Aorta (tissue), 5 donors: ENCODE measurements around the gene APBB3. TPM values are rescaled to one million over a fixed set of nuclear protein-coding genes. Genes with fewer than 3 reads are reported as not detected.
A peak's percentile ranks its signal among the peaks of the same experiment; 100 is the strongest.

Experiments used
- ATAC-seq: fragments of 200-7000 bp; cut with Tn5 transposase; one replicate; pipeline ENCODE4 v1.9.1; 2022; ENCODE audit warnings: moderate library complexity; ENCODE audit not compliant: low FRiP score
- DNase-seq, 2 donors: peaks; one replicate each; pipeline ENCODE4 v3.0.0-alpha.2; 2020
- H3K27ac ChIP-seq, 2 donors: one replicate each; pipeline ENCODE4 v1.5.1; 2013; ENCODE audit warnings: low read length in 2 of 2, mild to moderate bottlenecking in 2 of 2, moderate library complexity in 2 of 2, control low read depth in 1 of 2, inconsistent platforms in 1 of 2, low read depth in 1 of 2
- H3K27me3 ChIP-seq, 2 donors: one replicate each; pipeline ENCODE4 v1.6.1; 2013; ENCODE audit warnings: control low read depth in 1 of 2, low read length in 1 of 2, mild to moderate bottlenecking in 1 of 2, moderate library complexity in 1 of 2; ENCODE audit not compliant: insufficient read depth in 2 of 2, control insufficient read depth in 1 of 2
- H3K36me3 ChIP-seq, 2 donors: one replicate each; pipeline ENCODE4 v1.6.1; 2013; ENCODE audit warnings: control low read depth in 1 of 2, low read length in 1 of 2, mild to moderate bottlenecking in 1 of 2; ENCODE audit not compliant: insufficient read depth in 2 of 2, control insufficient read depth in 1 of 2
- H3K4me1 ChIP-seq, 2 donors: one replicate each; pipeline ENCODE4 v1.6.1; 2013; ENCODE audit warnings: low read length in 2 of 2, control low read depth in 1 of 2, mild to moderate bottlenecking in 1 of 2, moderate library complexity in 1 of 2; ENCODE audit not compliant: insufficient read depth in 2 of 2, control insufficient read depth in 1 of 2
- H3K4me3 ChIP-seq, 2 donors: one replicate each; pipeline ENCODE4 v1.5.1; 2013; ENCODE audit warnings: low read length in 2 of 2, control low read depth in 1 of 2, mild to moderate bottlenecking in 1 of 2
- H3K9me3 ChIP-seq: one replicate; pipeline ENCODE4 v1.6.1; 2013; ENCODE audit warnings: mild to moderate bottlenecking, low read length; ENCODE audit not compliant: control insufficient read depth
- WGBS, 2 donors: extraction: QIAGEN DNeasy Blood & Tissue Kit; methylation state at CpG; one replicate each; pipeline ENCODE4 v1.1.7; 2013; 5-methylcytosine and 5-hydroxymethylcytosine counted together
- intact Hi-C, 2 donors: fragments of 100-400 bp; cut with DNase I; formaldehyde crosslinking; loops; one replicate each; pipeline versions ENCODE4 v1.14.2 to v1.15.0; 2022
- polyA plus RNA-seq, 2 donors: library from polyadenylated mRNA; stranded (reverse); fragments of 200-250 nt; gene quantifications; one replicate each; pipeline ENCODE4 v1.2.3, GENCODE V29; 2013
- total RNA-seq, 2 donors: library from RNA; stranded (reverse); fragmentation: NEBNext Ultra II Directional; extraction: Animal tissue kit (Norgen Biotek cat#: 25700); gene quantifications; one replicate each; pipeline ENCODE4 v1.2.1, GENCODE V29; 2021
- donor health status: healthy with polysubstance abuse.
- donor health status: Bipolar disorder and iron deficiency.
- donor health status: DM: no; HTN: no; CAD: no.
- donor health status: DM: no; HTN: no; CAD: no.
- donor health status: DM: yes; HTN: yes; CAD: no.

Gene APBB3
- total and polyA plus RNA-seq, 4 donors, result 10.9 to 66.9 (median 40.6) TPM

- no peaks in the 10 kb centered on the region for H3K9me3 ChIP-seq
- intact Hi-C loops, result loop anchor here in 1 of 2 donors (1.0 to 5.0 kb wide), 3 partner anchors 14 to 145 kb away; partner anchors contain the start of genes ANKHD1 and TMCO6
These were observed 16.7 kb downstream of the APBB3 start, which contains the start of gene EIF4EBP3 for GRCh38 chr5:140547508-140548299. TSS of gene EIF4EBP3 (plus strand) at chr5:140547662. CDS start at chr5:140547738, 76 bp downstream.

GRCh38 chr5:140546851-140547507 is 17.4 kb downstream of the APBB3 start:
- DNase-seq, result no peak
- no peak for ATAC-seq
- H3K36me3 ChIP-seq, result peaks cover 0 to 8% of the 10 kb centered on the region in 2 donors

More at GRCh38 chr5:140547508-140548299, 16.7 kb downstream of the APBB3 start, which contains the start of gene EIF4EBP3:
- ATAC-seq (peak; percentile 98), DNase-seq (peak; percentile 99)
- H3K27ac ChIP-seq, result peak within 1 kb of the TSS; percentile 65 to 83
- H3K36me3 ChIP-seq, result peaks cover 0 to 7% of the 10 kb centered on the region in 2 donors
- H3K4me1 ChIP-seq, result peaks cover 0 to 4% of the 10 kb centered on the region in 2 donors
- WGBS, 2 donors, result 0 to 1% methylated on average over 51 to 52 of the region's 52 CpGs
- no peaks in the 10 kb centered on the region for H3K27me3 ChIP-seq
- peak within 1 kb of the TSS; percentile 14 to 27 for H3K4me3 ChIP-seq

GRCh38 chr5:140545606-140546005 is 18.8 kb downstream of the APBB3 start:
- intact Hi-C loops, result loop anchor here in 1 of 2 donors (5.0 kb wide), 2 partner anchors 92 to 143 kb away; partner anchors contain the start of genes ANKHD1 and TMCO6
- DNase-seq (no peak), ATAC-seq (no peak)
- Histone ChIP-seq H3K4me3 (no peak overlapping the region), H3K36me3 (peaks cover 0 to 9% of the 10 kb centered on the region in 2 donors), H3K4me1 (peaks cover 0 to 4% of the 10 kb centered on the region in 2 donors), H3K27me3 (no peaks in the 10 kb centered on the region), H3K27ac (no peak overlapping the region), H3K9me3 (no peaks in the 10 kb centered on the region)
- 96% methylated on average over 10 of the region's 10 CpGs for WGBS, 2 donors

More at GRCh38 chr5:140546851-140547507, 17.4 kb downstream of the APBB3 start:
- 36 to 39% methylated on average over 13 of the region's 13 CpGs for WGBS, 2 donors
- Histone ChIP-seq H3K9me3 (no peaks in the 10 kb centered on the region), H3K27ac (peak overlapping the region in 1 of 2 donors; percentile 64), H3K4me3 (no peak overlapping the region), H3K27me3 (no peaks in the 10 kb centered on the region), H3K4me1 (peaks cover 0 to 4% of the 10 kb centered on the region in 2 donors)
- intact Hi-C loops, result loop anchor here in 1 of 2 donors (1.0 to 5.0 kb wide), 3 partner anchors 14 to 145 kb away; partner anchors contain the start of genes ANKHD1 and TMCO6

- DNase-seq (no peak), ATAC-seq (no peak)
- intact Hi-C loops, result loop anchor here in 1 of 2 donors (5.0 kb wide), 2 partner anchors 92 to 143 kb away; partner anchors contain the start of genes ANKHD1 and TMCO6
- H3K9me3 ChIP-seq, result no peaks in the 10 kb centered on the region
- H3K36me3 ChIP-seq, result peaks cover 0 to 6% of the 10 kb centered on the region in 2 donors
- no peak overlapping the region for H3K27ac ChIP-seq
- 91 to 95% methylated on average over 7 of the region's 7 CpGs for WGBS, 2 donors
- H3K4me1 ChIP-seq, result peaks cover 0 to 4% of the 10 kb centered on the region in 2 donors
- no peaks in the 10 kb centered on the region for H3K27me3 ChIP-seq
- H3K4me3 ChIP-seq, result no peak overlapping the region
These were observed 19.4 kb downstream of the APBB3 start for GRCh38 chr5:140544986-140545385.

GRCh38 chr5:140542972-140543371 is 21.4 kb downstream of the APBB3 start:
- no peak overlapping the region for H3K4me3 ChIP-seq
- H3K27me3 ChIP-seq, result no peaks in the 10 kb centered on the region
- intact Hi-C loops, result no loop called here
- peaks cover 2 to 8% of the 10 kb centered on the region in 2 donors for H3K36me3 ChIP-seq
- ATAC-seq (no peak), DNase-seq (no peak)
- WGBS, 2 donors, result 85 to 92% methylated on average over 5 of the region's 5 CpGs
- no peaks in the 10 kb centered on the region for H3K9me3 ChIP-seq
- H3K27ac ChIP-seq, result no peak overlapping the region
- H3K4me1 ChIP-seq, result no peaks in the 10 kb centered on the region

GRCh38 chr5:140540227-140540626 is 24.2 kb downstream of the APBB3 start:
- DNase-seq (no peak), ATAC-seq (no peak)
- H3K36me3 ChIP-seq, result peaks cover 3 to 10% of the 10 kb centered on the region in 2 donors
- H3K27ac ChIP-seq, result no peak overlapping the region
- no peak overlapping the region for H3K4me3 ChIP-seq
- WGBS, 2 donors, result 86 to 91% methylated on average over 1 of the region's 1 CpG
- H3K27me3 ChIP-seq, result no peaks in the 10 kb centered on the region
- no peaks in the 10 kb centered on the region for H3K9me3 ChIP-seq
- no peaks in the 10 kb centered on the region for H3K4me1 ChIP-seq
- intact Hi-C loops, result no loop called here

- ATAC-seq, result no peak
- Histone ChIP-seq H3K27ac (no peak overlapping the region), H3K27me3 (no peaks in the 10 kb centered on the region), H3K9me3 (no peaks in the 10 kb centered on the region), H3K36me3 (peaks cover 0 to 10% of the 10 kb centered on the region in 2 donors), H3K4me3 (no peak overlapping the region), H3K4me1 (no peaks in the 10 kb centered on the region)
- intact Hi-C loops, result no loop called here
- WGBS, 2 donors, result 88 to 91% methylated on average over 2 of the region's 2 CpGs
- no peak for DNase-seq
These were observed 40.4 kb downstream of the APBB3 start for GRCh38 chr5:140524003-140524402.

GRCh38 chr5:140513124-140513523 is 51.3 kb downstream of the APBB3 start:
- Histone ChIP-seq H3K4me3 (no peak overlapping the region), H3K36me3 (peaks cover 0 to 2% of the 10 kb centered on the region in 2 donors), H3K4me1 (no peaks in the 10 kb centered on the region), H3K27ac (no peak overlapping the region), H3K9me3 (no peaks in the 10 kb centered on the region), H3K27me3 (no peaks in the 10 kb centered on the region)
- no peak for DNase-seq
- no peak for ATAC-seq
- intact Hi-C loops, result no loop called here
- WGBS, 2 donors, result 94 to 95% methylated on average over 2 of the region's 2 CpGs
